KBM-7 (cell line): ENCODE results near the gene CMSS1.
A peak's percentile ranks its signal among the peaks of the same experiment; 100 is the strongest.

ENCODE experiments used
- DNase-seq: peaks from one replicate; pipeline ENCODE4 v3.0.0-alpha.2; 2015
- in situ Hi-C: fragments of 300-500 bp; cut with MboI; formaldehyde crosslinking; loops from 2 replicates; pipeline ENCODE4 v1.14.3; 2020; ENCODE audit warnings: low sequenced_read_pairs, low pct_unique_long_range_greater_than_20kb, mixed read lengths

The CMSS1 gene

DNA sequence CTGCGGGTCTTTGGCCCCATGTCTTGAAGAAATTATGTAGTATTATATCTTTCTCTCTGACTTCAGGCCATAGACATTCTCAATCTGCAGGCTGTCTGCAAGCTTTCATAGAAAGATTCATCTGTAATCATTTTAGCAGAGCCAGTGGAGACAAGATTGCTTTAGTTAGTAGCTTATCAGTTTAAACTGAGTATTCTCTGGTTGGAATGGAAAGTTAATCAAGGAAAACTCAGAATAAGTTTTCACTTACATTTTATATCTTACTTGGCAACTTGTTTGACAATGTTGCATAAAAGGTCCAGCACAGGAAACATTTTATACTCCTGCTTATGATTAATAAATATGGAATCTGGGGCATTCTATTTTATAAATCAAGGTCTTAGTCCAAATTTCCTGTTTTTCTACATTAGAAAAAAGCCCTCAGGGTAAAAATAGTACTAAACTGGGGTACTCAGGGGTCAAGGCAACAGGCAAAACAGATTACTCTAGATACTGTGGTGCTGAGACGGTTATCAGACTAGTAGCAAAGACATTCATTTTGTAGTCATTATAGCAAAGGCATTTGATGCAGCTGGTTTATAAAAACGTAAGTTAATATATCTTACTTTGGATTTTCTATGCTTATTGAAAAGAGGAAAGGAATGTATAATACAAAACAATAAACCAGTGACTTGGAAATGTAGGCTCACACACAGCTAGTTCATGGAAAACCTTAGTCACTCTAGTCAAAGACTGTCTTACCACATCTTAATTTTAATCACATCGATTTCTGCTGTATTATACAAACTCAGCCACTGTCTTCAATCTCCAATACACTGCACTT is 341.9 kb downstream of the CMSS1 start:
- no peak for DNase-seq
- in situ Hi-C loops, result no loop called here

DNA sequence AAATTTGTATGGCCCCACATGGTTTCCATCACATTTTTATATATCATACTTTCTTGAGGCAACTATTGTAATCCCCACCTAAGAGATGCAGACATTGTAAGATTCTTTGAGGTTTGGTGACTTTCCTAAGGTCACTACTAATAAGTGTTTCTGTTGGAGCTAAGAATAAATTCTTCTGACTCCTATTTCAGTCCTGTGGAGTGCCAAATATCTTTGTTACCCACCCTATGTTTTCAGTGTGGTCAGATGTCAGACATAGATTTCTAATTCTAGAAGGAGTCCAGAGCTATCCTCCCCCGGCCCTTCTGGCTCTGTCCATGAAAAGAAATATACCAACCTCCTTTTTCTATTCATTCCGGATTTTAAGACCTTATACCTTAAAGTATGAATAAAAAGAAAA is 342.9 kb downstream of the CMSS1 start:
- in situ Hi-C loops, result no loop called here
- no peak for DNase-seq

DNA sequence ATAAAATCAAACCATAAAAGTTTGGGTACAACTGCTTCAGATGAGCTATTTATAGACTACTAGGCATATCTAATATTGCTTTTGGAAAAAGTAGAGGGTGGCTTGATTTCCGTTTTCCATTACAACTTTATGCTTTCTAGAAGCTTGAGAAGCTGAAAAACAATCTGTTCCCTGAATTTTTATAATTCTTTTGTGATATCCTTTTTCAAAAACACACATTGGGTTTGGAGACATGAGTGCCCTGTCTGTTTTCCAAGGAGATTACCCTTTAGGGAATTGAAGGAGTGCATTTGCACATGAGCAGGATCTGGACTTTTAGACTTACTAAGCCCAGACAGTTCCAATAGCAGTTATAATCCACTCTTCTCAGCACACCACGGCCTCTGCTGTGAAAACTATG is 346.1 kb downstream of the CMSS1 start:
- no peak for DNase-seq
- in situ Hi-C loops, result no loop called here

DNA sequence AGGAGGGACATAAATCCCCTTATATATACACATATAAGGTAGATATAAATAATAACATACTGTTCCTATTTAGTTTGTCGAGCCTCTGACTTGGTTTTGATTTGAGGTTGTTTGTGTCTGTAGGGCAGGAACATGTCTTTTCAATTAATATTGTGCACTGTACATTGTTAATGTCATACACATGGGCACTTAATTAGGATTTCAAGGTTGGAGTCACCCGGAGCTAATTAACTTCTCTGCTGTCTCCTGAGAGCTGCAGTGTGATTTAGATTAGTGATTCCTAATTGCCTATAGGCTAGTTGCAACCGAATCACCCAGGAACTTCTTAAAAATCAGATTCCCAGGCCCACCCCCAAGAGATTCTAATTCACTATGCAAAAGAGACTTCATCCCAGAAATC is 347.1 kb downstream of the CMSS1 start:
- in situ Hi-C loops, result no loop called here
- DNase-seq, result no peak

DNA sequence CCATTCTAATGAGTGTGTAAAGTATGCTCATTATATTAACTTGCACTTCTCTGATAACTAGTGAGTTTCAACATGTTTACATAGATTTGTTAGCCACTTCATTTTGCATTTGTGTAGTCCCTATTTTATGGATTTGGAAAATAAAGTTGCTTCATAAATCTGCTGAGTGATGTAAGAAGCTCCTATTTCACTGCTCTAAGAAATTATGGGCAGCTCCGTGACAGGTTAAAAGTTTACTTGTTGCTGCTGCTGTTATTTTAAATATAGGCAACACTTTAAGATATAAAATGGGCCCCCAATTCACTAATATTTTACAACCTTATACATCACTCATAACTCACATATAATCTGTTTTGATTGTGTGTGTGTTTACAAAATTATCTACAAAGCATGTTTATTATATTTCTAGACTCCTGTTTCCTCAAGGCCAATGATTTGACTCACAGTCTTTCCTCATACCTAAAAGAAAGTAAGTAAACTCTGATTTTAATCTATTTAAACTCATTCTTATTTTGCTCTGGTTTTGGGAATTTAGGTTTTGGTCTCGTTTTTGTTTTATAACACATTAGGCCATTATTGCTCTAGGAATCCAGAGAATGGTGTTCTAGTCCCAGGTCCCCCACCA is 348.4 kb downstream of the CMSS1 start:
- in situ Hi-C loops, result no loop called here
- no peak for DNase-seq

DNA sequence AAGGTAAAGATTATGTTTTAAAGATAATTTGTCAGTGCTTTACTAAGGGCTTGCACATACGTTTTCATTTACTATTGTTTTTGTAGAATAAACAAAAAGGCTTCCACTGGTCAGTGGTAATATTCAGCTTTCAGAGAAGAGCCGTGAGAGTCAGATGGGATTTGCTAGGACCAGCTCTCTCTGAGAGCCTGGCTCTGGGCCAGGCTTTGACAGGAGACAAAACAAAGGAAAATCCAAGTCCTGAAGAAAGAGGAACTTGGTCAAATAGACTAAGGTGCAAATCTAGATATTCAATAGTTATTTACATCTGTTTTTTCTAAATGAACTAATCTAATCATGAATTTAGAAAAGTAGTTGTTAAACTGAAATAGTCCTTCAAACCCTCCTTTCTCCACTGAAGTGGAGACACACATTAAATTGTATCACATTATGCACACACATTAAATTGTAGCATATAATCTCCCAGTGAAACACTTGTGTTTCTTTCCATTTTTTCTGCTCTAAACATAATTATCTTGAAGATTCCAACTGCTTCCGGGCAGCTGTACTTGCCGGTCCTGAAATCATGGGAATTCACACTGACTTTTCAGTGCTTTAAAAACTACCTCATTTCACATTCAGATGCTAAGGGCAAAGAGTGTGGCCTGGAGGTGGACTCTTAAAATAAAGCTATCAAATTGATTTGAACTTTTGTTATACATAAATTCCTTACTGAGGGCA is 351.7 kb downstream of the CMSS1 start:
- in situ Hi-C loops, result no loop called here
- peak; percentile 47 for DNase-seq

DNA sequence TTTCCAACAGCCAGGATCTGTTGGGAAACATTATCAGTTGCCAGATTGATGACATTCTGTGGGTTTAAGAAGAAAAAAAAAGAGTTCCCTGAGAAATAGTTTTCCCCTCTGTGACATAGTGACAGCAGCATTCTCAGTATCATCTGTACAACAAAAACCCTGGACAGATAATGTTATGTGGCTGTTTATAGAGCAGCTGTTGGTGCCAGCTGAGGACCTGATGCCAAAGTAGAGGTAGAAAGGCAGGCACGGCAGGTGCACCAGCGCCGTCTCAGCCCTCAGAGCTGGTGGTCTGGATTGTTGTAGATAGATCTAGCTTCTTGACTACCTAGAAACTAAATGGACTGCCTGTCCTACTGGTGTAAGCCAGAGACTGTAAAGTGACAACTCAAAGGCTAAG is 352.8 kb downstream of the CMSS1 start:
- in situ Hi-C loops, result no loop called here
- DNase-seq, result no peak

DNA sequence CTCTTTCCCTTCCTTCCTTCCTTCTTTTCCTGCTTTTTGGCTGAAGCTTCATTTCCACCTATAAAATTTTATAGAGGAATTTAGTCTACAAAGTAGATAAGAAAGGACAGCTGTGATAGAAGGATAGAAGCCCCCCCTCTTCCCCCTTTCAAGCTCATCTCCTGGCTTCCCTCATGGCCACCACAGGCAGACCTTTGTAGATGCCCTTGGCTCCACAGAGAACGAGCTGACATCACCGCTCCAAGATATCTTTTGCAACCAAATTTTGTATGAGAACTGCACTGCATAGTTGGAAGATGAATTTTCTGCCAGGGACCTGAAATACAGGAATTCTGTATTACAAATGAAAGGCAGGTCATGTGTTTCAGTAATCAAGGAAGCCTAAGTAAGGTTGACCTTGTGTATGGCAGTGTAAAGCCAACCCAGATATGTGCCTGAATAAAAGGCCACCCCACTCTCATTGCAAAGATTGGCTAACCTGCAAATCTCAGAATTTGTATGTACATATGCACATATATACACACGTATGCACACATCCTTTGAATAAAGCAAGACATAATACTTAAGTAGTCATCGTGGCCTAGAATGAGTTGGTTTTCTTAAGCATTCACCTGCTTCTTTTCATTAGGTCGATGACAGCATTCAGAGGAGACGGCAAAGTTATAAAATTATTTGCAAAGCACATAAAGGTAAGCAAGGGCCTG is 353.7 kb downstream of the CMSS1 start:
- in situ Hi-C loops, result no loop called here
- DNase-seq, result no peak

DNA sequence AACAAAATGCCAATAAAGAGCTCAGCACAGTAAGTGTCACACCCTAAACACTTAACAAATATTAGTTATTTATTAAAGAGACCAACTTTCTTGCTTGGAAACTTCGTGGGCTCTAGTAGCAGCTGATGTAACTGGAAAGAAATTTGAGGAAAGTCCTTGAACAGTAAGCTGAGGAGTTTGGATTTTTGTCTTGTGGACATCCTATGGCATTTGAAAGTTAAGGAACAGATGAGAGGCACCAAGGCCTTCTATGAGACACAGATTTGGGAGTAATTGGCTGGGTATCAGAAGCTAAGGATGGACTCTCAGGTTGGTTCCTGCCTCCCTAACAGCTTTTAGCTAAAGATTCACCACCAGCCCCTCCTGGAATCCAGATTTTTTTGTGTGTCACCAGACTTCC is 356.3 kb downstream of the CMSS1 start:
- in situ Hi-C loops, result no loop called here
- DNase-seq, result no peak

DNA sequence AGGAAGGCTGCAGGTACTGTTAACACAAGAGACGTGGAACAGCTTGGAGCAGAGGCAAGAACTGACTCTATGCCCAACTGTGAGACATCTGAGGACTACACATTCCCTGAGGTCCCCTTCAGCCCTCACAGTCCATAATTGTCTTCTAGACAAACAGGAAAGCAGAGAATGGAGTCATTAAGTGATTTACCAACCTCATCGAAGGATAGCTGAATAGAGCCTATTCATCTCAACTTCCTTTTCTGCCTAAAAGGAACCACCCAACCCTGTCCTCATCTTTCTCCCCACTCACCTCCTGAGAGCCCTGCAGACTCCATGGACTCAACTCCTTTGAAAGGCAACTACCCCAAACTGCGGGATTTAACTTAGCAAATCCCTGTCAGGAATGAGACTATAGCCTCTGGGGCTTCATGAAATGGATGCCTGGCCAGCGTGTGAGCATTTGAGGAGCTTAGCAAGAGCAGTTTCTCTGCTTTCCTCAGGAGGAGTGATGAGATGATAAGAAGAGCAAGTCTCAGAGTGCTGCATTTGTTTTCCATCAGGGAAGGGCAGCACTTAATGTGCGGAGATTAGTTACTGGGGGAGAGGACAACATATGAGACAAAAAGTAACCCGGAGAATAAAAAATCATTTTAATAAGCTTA is 358.1 kb downstream of the CMSS1 start:
- no peak for DNase-seq
- in situ Hi-C loops, result no loop called here

DNA sequence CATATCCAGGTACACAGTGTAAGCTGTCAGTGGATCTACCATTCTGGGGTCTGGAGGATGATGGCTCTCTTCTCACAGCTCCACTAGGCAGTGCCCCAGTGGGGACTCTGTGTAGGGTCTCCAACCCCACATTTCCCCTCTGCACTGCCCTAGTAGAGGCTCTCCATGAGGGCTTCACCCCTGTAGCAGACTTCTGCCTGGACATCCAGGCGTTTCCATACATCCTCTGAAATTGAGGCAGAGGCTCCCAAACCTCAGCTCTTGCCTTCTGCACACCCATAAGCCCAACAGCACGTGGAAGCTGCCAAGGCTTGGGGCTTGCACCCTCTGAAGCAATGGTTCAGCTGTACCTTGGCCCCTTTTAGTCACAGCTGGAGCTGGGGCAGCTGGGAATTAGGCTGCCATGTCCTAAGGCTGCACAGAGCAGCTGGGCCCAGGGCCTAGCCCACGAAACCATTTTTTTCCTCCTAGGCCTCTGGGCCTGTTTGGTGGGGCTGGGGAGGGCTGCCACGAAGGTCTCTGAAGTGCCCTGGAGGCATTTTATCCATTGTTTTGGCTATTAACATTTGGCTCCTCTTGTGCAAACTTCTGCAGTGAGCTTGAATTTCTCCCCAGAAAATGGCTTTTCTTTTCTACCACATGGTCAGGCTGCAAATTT is 362.2 kb downstream of the CMSS1 start:
- in situ Hi-C loops, result no loop called here
- DNase-seq, result no peak

DNA sequence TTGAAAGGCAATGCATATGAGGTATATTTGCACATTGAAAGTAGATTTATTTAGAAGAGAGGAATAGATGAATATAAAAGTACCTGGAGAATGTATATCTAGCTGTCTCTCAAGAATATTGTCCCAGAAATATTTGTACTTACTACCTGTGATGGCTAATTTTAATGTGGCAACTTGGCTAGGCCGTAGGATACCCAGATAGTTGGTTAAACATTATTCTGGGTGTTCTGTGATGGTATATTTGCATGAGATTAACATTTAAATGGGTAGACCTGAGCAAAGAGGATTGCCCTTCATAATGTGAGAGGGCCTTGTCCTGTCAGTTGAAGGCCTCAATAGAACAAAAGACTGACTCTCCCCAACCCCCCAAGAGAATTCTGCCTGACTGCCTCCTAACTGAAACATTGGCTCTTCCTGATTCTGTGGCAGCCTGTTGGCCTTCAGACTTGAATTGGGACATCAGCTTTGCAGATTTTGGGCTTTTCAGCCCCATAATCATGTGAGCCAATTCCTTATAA is 366.0 kb downstream of the CMSS1 start:
- DNase-seq, result no peak
- in situ Hi-C loops, result no loop called here

DNA sequence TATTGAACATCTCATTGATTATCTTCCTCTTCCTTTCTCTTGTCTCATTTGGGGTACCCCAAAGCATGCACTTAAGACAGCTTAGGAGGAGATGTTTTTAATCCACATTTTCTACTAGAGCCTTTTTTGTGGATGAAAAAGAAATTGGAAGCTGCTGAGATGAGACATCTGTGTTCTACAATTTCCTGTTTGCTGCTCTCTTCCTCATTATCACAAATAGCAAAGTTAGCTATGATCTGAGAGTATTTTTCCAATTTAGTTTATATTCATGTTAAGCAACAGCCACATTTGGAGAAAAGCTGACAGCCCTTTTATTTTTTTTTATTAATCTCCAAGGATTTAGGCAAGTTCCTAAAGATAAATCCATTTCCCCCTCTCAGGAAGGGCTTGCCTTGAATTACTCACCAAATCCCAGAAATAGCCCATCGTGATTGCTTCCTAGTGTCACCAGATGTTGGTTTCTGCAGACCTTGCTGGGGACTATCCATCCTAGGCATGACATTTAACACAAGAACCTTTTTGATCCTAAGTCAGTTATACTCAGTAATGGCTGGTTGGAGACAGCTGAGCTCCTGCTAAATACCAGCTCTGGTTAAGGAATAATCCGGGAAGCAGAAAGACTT is 367.4 kb downstream of the CMSS1 start:
- in situ Hi-C loops, result no loop called here

DNA sequence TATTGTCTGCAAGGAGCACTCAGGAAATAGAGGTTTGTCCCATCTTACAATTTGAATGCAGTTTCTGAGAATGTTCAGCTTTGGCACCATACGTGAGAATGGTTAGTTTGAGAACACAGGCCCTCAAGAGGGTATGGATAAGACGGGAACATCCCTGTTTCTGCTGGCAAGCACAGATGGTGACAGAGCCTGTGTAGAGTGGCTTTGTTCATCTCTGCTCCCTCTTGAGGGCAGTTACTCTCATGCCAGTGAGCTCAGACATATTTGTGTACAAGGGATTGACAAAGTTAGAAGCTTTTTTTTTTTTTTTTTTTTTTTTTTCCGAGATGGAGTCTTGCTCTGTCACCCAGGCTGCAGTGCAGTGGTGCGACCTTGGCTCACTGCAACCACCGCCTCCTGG is 368.2 kb downstream of the CMSS1 start:
- no peak for DNase-seq

More for the DNA sequence above, 367.4 kb downstream of the CMSS1 start:
- peak; percentile 31 for DNase-seq

DNA sequence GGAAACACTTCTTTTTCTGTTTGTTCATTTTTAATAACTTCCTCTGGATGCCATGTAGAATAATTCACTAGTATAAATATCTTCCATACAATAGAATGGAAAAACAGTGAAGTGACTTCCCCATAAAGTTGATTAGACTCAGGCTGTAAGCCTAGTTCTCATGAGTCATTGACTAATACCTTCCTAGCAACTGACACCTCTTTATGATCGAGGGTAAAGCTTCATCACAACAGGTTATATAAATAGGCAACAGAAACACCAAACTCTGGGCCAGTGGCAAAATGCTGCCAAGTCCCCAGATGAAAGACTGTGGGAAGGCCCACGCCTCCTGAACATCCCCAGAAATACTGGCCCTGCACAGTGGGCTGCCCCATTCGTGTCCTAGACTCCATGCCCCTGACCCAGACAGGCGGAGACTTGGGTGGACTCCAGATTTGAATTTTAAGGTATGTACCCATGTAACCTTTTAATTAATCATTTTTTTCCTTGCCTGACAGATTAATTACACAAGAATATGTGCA is 371.8 kb downstream of the CMSS1 start:
- in situ Hi-C loops, result no loop called here
- DNase-seq, result no peak

More for the DNA sequence above, 368.2 kb downstream of the CMSS1 start:
- in situ Hi-C loops, result no loop called here

DNA sequence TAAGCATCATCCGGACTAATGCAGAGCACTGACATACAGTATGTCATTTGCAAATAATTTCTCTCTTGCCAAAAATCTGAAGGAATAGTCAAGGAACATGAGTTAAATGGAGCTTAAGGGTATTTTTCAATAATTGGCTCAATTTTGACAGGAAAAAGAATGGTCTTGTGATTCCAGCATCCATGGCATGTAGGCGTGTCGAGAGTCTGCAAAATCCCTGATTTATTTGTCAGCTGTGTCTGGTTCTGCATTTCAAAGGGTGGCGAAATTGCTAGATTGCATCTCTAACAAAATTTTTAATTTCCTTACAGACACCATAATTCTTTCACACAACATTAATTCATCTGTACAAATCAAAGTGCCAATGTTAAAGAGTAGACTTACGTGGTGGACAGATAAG is 377.7 kb downstream of the CMSS1 start:
- no peak for DNase-seq
- in situ Hi-C loops, result no loop called here

DNA sequence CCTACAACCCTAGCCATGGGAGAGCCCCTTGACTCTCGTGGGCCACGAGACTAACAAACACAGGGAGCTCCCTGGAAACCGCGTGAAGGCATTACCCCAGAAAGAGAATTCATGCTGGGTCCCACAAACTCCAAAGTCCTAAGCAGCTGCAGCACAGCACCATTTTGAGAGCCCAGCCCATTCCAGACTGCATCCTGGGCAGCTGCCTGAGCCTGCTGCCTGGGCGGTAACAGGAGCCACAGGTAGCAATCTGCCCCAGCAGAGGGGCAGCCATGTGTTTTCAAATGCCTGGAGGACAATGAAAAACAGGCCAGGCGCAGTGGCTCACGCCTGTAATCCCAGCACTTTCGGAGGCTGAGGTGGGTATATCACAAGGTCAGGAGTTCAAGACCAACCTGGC is 380.2 kb downstream of the CMSS1 start:
- DNase-seq, result no peak
- in situ Hi-C loops, result no loop called here
